H1 (cell line): ENCODE results near the gene SORBS1. TPM values are rescaled to one million over a fixed set of nuclear protein-coding genes. Genes with fewer than 3 reads are reported as not detected.
A peak's percentile ranks its signal among the peaks of the same experiment; 100 is the strongest.

Source experiments
- CTCF ChIA-PET: fragments of 300-600 bp; sonication (Branson Sonifier 250); formaldehyde crosslinking; loops from one replicate; lab custom pipeline; 2021; ENCODE audit not compliant: partially characterized antibody; lab: Charles Lee
- POLR2A ChIA-PET: fragments of 300-600 bp; sonication (Branson Sonifier 250); formaldehyde crosslinking; loops from one replicate; lab custom pipeline; 2021; ENCODE audit warnings: inconsistent platforms; ENCODE audit not compliant: partially characterized antibody; lab: Charles Lee
- DNase-seq, 2 experiments: peaks; one replicate each; pipeline versions ENCODE4 v3.0.0 to v3.0.0-alpha.2; 2010 to 2022; ENCODE audit warnings: low spot score in 2 of 2, low read depth in 1 of 2, mixed read lengths in 1 of 2
- FAIRE-seq: peaks from 2 replicates; lab custom pipeline; 2011; peaks lifted over from hg19 to GRCh38; lab: Jason Lieb, UNC
- H2AFZ ChIP-seq: 2 replicates; pipeline ENCODE4 v1.8.1; 2012; ENCODE audit warnings: low read length, inconsistent platforms
- H2AK5ac ChIP-seq: 2 replicates; pipeline ENCODE4 v1.6.1; 2013; ENCODE audit warnings: low read depth, low read length
- H2BK120ac ChIP-seq: replicated peaks from 2 replicates; pipeline ENCODE3; 2013; ENCODE audit warnings: low read depth, low read length, inconsistent platforms
- H2BK12ac ChIP-seq: 2 replicates; pipeline ENCODE4 v1.6.1; 2013; ENCODE audit warnings: low read depth, low read length
- H2BK15ac ChIP-seq: 2 replicates; pipeline ENCODE4 v1.6.1; 2013; ENCODE audit warnings: low read length
- H2BK20ac ChIP-seq: 2 replicates; pipeline ENCODE4 v1.6.1; 2013; ENCODE audit warnings: low read length
- H2BK5ac ChIP-seq: 2 replicates; pipeline ENCODE4 v1.6.1; 2013; ENCODE audit warnings: low read depth, low read length
- H3K14ac ChIP-seq: 2 replicates; pipeline ENCODE4 v1.6.1; 2013; ENCODE audit warnings: inconsistent platforms; ENCODE audit not compliant: insufficient read length
- H3K18ac ChIP-seq: 2 replicates; pipeline ENCODE4 v1.6.1; 2013; ENCODE audit warnings: low read length; ENCODE audit errors: extremely low read depth
- H3K23ac ChIP-seq: 2 replicates; pipeline ENCODE4 v1.6.1; 2013; ENCODE audit warnings: inconsistent platforms; ENCODE audit not compliant: insufficient read length
- H3K23me2 ChIP-seq: 2 replicates; pipeline ENCODE4 v1.6.1; 2013; ENCODE audit warnings: low read depth, low read length
- H3K27ac ChIP-seq: 2 replicates; pipeline ENCODE4 v1.6.1; 2011; ENCODE audit warnings: low read depth, low read length, inconsistent platforms
- H3K27me3 ChIP-seq, 4 experiments: replicated peaks in 1 of 4; 1 replicate in 1 of 4; 2 replicates in 3 of 4; pipeline versions ENCODE4 v1.6.1 to v1.8.1; 2011 to 2013; ENCODE audit warnings: low read length in 3 of 4, mild to moderate bottlenecking in 3 of 4, inconsistent platforms in 2 of 4, mixed read lengths in 2 of 4, moderate library complexity in 1 of 4; ENCODE audit not compliant: control insufficient read depth in 3 of 4, insufficient read depth in 3 of 4; ENCODE audit errors: extremely low read depth in 1 of 4
- H3K36me3 ChIP-seq, 4 experiments: 2 replicates each; pipeline versions ENCODE4 v1.6.1 to v1.8.1; 2011 to 2013; ENCODE audit warnings: mild to moderate bottlenecking in 4 of 4, low read length in 3 of 4, moderate library complexity in 2 of 4, control low read depth in 1 of 4, inconsistent platforms in 1 of 4; ENCODE audit not compliant: insufficient read depth in 4 of 4, control insufficient read depth in 2 of 4
- H3K4ac ChIP-seq: replicated peaks from 2 replicates; pipeline ENCODE3; 2013; ENCODE audit warnings: low read length, low read depth, mixed read lengths, inconsistent platforms; ENCODE audit not compliant: insufficient read length
- H3K4me1 ChIP-seq, 4 experiments: replicated peaks in 1 of 4; 1 replicate in 1 of 4; 2 replicates in 3 of 4; pipeline versions ENCODE4 v1.6.1 to v1.8.1; 2011 to 2013; ENCODE audit warnings: low read length in 3 of 4, inconsistent platforms in 2 of 4, mixed read lengths in 1 of 4; ENCODE audit not compliant: insufficient read depth in 4 of 4, control insufficient read depth in 3 of 4
- H3K4me2 ChIP-seq, 2 experiments: 2 replicates each; pipeline versions ENCODE4 v1.6.1 to v1.8.1; 2011 to 2013; ENCODE audit warnings: low read depth in 2 of 2, low read length in 2 of 2, control low read depth in 1 of 2, inconsistent platforms in 1 of 2, mild to moderate bottlenecking in 1 of 2; ENCODE audit not compliant: insufficient read depth in 1 of 2
- H3K4me3 ChIP-seq, 4 experiments: fragments of 200-600, 300-600 bp in 1 of 4; sonication (generic), shearing (Covaris generic), sonication (Bioruptor Twin) in 1 of 4; 2 replicates each; pipeline versions ENCODE4 v1.5.1 to v1.8.1; 2011 to 2016; ENCODE audit warnings: low read length in 4 of 4, low read depth in 3 of 4, control low read depth in 2 of 4, inconsistent platforms in 2 of 4, mild to moderate bottlenecking in 2 of 4, mixed read lengths in 1 of 4, moderate library complexity in 1 of 4; ENCODE audit not compliant: insufficient read depth in 2 of 4; ENCODE audit errors: extremely low read depth in 1 of 4
- H3K56ac ChIP-seq: replicated peaks from 2 replicates; pipeline ENCODE3; 2013; ENCODE audit warnings: low read depth, mild to moderate bottlenecking, mixed read lengths, low read length, inconsistent platforms; ENCODE audit not compliant: insufficient read length
- H3K79me1 ChIP-seq: 2 replicates; pipeline ENCODE4 v1.6.1; 2013; ENCODE audit warnings: low read depth, low read length, control low read depth
- H3K79me2 ChIP-seq, 2 experiments: 2 replicates each; pipeline versions ENCODE4 v1.6.1 to v1.8.1; 2012 to 2013; ENCODE audit warnings: low read length in 2 of 2, mild to moderate bottlenecking in 2 of 2, inconsistent platforms in 1 of 2; ENCODE audit not compliant: insufficient read depth in 2 of 2, control insufficient read depth in 1 of 2
- H3K9ac ChIP-seq, 4 experiments: replicated peaks in 1 of 4; 1 replicate in 1 of 4; 2 replicates in 3 of 4; pipeline versions ENCODE4 v1.6.1 to v1.8.1; 2011 to 2013; ENCODE audit warnings: low read depth in 3 of 4, low read length in 3 of 4, control low read depth in 2 of 4, mild to moderate bottlenecking in 2 of 4, moderate library complexity in 2 of 4, inconsistent platforms in 1 of 4; ENCODE audit errors: extremely low read depth in 1 of 4
- H3K9me3 ChIP-seq, 2 experiments: 2 replicates each; pipeline versions ENCODE4 v1.6.1 to v1.8.1; 2012 to 2013; ENCODE audit warnings: mild to moderate bottlenecking in 2 of 2, moderate library complexity in 2 of 2, control low read depth in 1 of 2, inconsistent platforms in 1 of 2, low read depth in 1 of 2, low read length in 1 of 2, mixed read lengths in 1 of 2; ENCODE audit not compliant: insufficient read depth in 2 of 2
- H4K20me1 ChIP-seq, 2 experiments: replicated peaks in 1 of 2; 2 replicates each; pipeline versions ENCODE3 to v1.8.1; 2011 to 2013; ENCODE audit warnings: inconsistent platforms in 2 of 2, low read length in 2 of 2, mild to moderate bottlenecking in 1 of 2; ENCODE audit not compliant: insufficient read depth in 2 of 2, control insufficient read depth in 1 of 2
- H4K5ac ChIP-seq: 2 replicates; pipeline ENCODE4 v1.6.1; 2013; ENCODE audit warnings: low read length, low read depth, mixed read lengths, inconsistent platforms; ENCODE audit not compliant: insufficient read length
- H4K8ac ChIP-seq: 2 replicates; pipeline ENCODE4 v1.8.0; 2013; ENCODE audit warnings: mild to moderate bottlenecking, moderate library complexity, low read length, inconsistent platforms; ENCODE audit not compliant: insufficient read depth; ENCODE audit errors: extremely low read depth
- H4K91ac ChIP-seq: replicated peaks from 2 replicates; pipeline ENCODE3; 2013; ENCODE audit warnings: low read length, mixed read lengths, inconsistent platforms; ENCODE audit not compliant: insufficient read length
- BACH1 ChIP-seq: IDR thresholded peaks from 2 replicates; pipeline ENCODE4 v1.6.1; 2012; ENCODE audit warnings: low read length, improper control_type of control experiment
- CBX8 ChIP-seq: fragments of 300-800, 300-1000 bp; sonication (generic); IDR thresholded peaks from 2 replicates; pipeline ENCODE4 v1.7.1; 2016; ENCODE audit warnings: low read depth, low read length, borderline replicate concordance
- CEBPB ChIP-seq: IDR thresholded peaks from 2 replicates; pipeline ENCODE4 v1.6.1; 2012; ENCODE audit warnings: low read depth, low read length
- HDAC2 ChIP-seq, 2 experiments: fragments of 300-600 bp in 1 of 2; sonication (generic) in 1 of 2; IDR thresholded peaks; 2 replicates each; pipeline ENCODE4 v1.6.1; 2011 to 2012; ENCODE audit warnings: low read depth in 2 of 2, low read length in 2 of 2, mild to moderate bottlenecking in 2 of 2, moderate library complexity in 2 of 2, borderline replicate concordance in 1 of 2, inconsistent platforms in 1 of 2
- HDAC6 ChIP-seq: IDR thresholded peaks from one replicate; pipeline ENCODE4 v1.7.1; 2012; ENCODE audit warnings: low read depth, mild to moderate bottlenecking, inconsistent platforms, low read length, moderate library complexity
- POLR2A ChIP-seq, 2 experiments: IDR thresholded peaks; 1 replicate in 1 of 2; 2 replicates in 1 of 2; pipeline ENCODE4 v1.6.1; 2011; ENCODE audit warnings: low read depth in 2 of 2, low read length in 2 of 2, mild to moderate bottlenecking in 2 of 2; ENCODE audit errors: control extremely low read depth in 1 of 2
- RNF2 ChIP-seq: fragments of 200-900, 300-1000 bp; sonication (generic); IDR thresholded peaks from 2 replicates; pipeline ENCODE4 v1.7.1; 2016; ENCODE audit warnings: borderline replicate concordance, low read depth, mild to moderate bottlenecking, antibody characterized with exemption, low read length; ENCODE audit not compliant: poor library complexity, severe bottlenecking; ENCODE audit errors: missing control alignments
- RXRA ChIP-seq: IDR thresholded peaks from 2 replicates; pipeline ENCODE4 v1.6.1; 2011; ENCODE audit warnings: low read depth, mild to moderate bottlenecking, low read length, moderate library complexity; ENCODE audit not compliant: insufficient read depth
- SIN3A ChIP-seq, 2 experiments: IDR thresholded peaks in 1 of 2; conservative IDR thresholded peaks in 1 of 2; 2 replicates each; pipeline ENCODE4 v1.6.1; 2011 to 2012; ENCODE audit warnings: low read length in 2 of 2, improper control_type of control experiment in 1 of 2, low read depth in 1 of 2, mild to moderate bottlenecking in 1 of 2
- SP1 ChIP-seq: IDR thresholded peaks from 2 replicates; pipeline ENCODE4 v1.6.1; 2011; ENCODE audit warnings: low read depth, low read length
- SP4 ChIP-seq: IDR thresholded peaks from 2 replicates; pipeline ENCODE4 v1.6.1; 2012; ENCODE audit warnings: low read length, inconsistent platforms
- ZNF274 ChIP-seq: IDR thresholded peaks from 2 replicates; pipeline ENCODE4 v1.7.0; 2012; ENCODE audit warnings: low read length, borderline replicate concordance; ENCODE audit errors: extremely low read depth
- WGBS, 2 experiments: shearing (Covaris generic) in 1 of 2; methylation state at CpG; one replicate each; pipeline versions ENCODE4 v1.1.6 to v1.1.7; 2013 to 2015; ENCODE audit warnings: low lambda C conversion rate in 2 of 2, mixed read lengths in 2 of 2, inconsistent platforms in 1 of 2, low coverage in 1 of 2, missing lambda C conversion rate in 1 of 2; ENCODE audit not compliant: insufficient replicate concordance in 2 of 2, insufficient coverage in 1 of 2, insufficient read length in 1 of 2; ENCODE audit errors: extremely low coverage in 1 of 2, missing lambda C conversion rate in 1 of 2; 5-methylcytosine and 5-hydroxymethylcytosine counted together
- polyA plus RNA-seq, 7 experiments: library from polyadenylated mRNA; depleted of rRNA in 3 of 7; stranded (reverse) in 5 of 7; unstranded in 2 of 7; fragments of >200 nt in 5 of 7; fragments of 200-250 nt in 2 of 7; gene quantifications; 1 replicate in 5 of 7; 2 replicates in 1 of 7; 4 replicates in 1 of 7; pipeline versions ENCODE4 v1.2.1 to v1.2.3, GENCODE V29; 2011 to 2013; ENCODE audit warnings: missing spikeins in 2 of 7, mixed read lengths in 2 of 7
- total RNA-seq: library from RNA; stranded (reverse); fragmentation: NEBNext Ultra II Directional; extraction: Animal tissue kit (Norgen Biotek cat#: 25700); gene quantifications from 2 replicates; pipeline ENCODE4 v1.2.1, GENCODE V29; 2021

The SORBS1 gene
- total and polyA plus RNA-seq, 2 of the 8 experiments (the other 6 are each of a cell fraction or from before 2014, with no cell fraction given): 16.0 to 35.0 TPM

DNA sequence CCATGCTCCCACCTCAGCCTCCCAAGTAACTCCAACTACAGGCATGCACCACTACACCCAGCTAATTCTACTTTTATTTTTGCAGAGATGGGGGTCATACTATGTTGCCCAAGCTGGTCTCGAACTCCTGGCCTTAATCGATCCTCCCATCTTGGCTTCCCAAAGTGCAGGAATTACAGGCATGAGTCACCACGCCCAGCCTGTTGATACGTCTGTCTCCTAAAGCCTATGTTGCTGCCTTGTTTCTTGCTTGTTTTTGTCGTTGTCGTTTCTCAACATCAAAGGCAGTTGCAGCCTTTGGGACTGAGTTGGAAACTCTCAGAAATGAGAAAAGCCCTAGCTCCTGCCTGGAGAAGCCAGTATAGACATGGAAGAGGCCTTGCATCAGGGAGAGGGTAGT, 49.9 kb downstream of the SORBS1 start:
- Histone ChIP-seq H3K27ac (no peak overlapping the region; the same call in 1 of the 2 replicates), H2BK20ac (no peak overlapping the region), H3K79me1 (peaks cover 4% of the 10 kb centered on the region; the same call in 1 of the 2 replicates), H2BK120ac (no peak overlapping the region), H3K27me3 (no peaks in the 10 kb centered on the region), H2AK5ac (0 out of 2 replicates have a peak overlapping the region, but pooled peaks have one; percentile 2), H3K18ac (no peak overlapping the region), H3K9me3 (no peaks in the 10 kb centered on the region), H4K5ac (no peak overlapping the region), H2AFZ (no peak overlapping the region), H2BK12ac (0 out of 2 replicates have a peak overlapping the region, but pooled peaks have one; percentile 30), H3K4me3 (no peak overlapping the region), H3K56ac (no peak overlapping the region), H3K4me2 (no peak overlapping the region), H3K36me3 (no peaks in the 10 kb centered on the region), H3K4me1 (peaks cover 0 to 9% (median 3%) of the 10 kb centered on the region in 4 experiments; a peak in 5 of 7 replicates), H3K23ac (no peak overlapping the region), H2BK15ac (no peak overlapping the region), H3K9ac (no peak overlapping the region), H4K20me1 (no peaks in the 10 kb centered on the region), H3K23me2 (no peaks in the 10 kb centered on the region), H4K91ac (no peak overlapping the region), H3K4ac (no peak overlapping the region), H2BK5ac (no peak overlapping the region), H3K14ac (no peak overlapping the region), H4K8ac (no peak overlapping the region), H3K79me2 (peaks cover 0 to 48% of the 10 kb centered on the region in 2 experiments; a peak in 2 of 4 replicates)
- DNase-seq: no peak
- 81% methylated on average over 6 of the region's 6 CpGs; no CpG with 5 or more reads in 1 of the 2 experiments for WGBS, 2 experiments
- CTCF ChIA-PET: interaction anchor here (1.2 to 2.5 kb wide), 3 partner anchors 23 to 66 kb away, joined by 3 to 11 read pairs (median 5); no protein-coding TSS in a partner anchor
- POLR2A ChIA-PET: interaction anchor here (1.0 kb wide), 1 partner anchor 14 kb away, joined by 3 read pairs; no protein-coding TSS in a partner anchor
- no peak for FAIRE-seq
- TF ChIP-seq HDAC2 (IDR thresholded peaks at IDR 0.05; ENCODE audit: borderline replicate concordance in 1 of 2, low read depth in 2 of 2, low read length in 2 of 2) (no peak), CBX8 (no peak), SP4 (no peak), BACH1 (no peak), SP1 (no peak), ZNF274 (no peak), SIN3A (conservative IDR thresholded peaks at IDR 0.05 in 1 of 2, IDR thresholded peaks at IDR 0.05 in 1 of 2; ENCODE audit: low read depth in 1 of 2, low read length in 2 of 2) (no peak), RNF2 (no peak), HDAC6 (no peak), CEBPB (no peak), POLR2A (IDR thresholded peaks at IDR 0.05; ENCODE audit: control extremely low read depth in 1 of 2, low read depth in 2 of 2, low read length in 2 of 2) (no peak), RXRA (no peak)
